Spinal cord (tissue), 10 donors: ENCODE measurements around the gene MIXL1. TPM values are rescaled to one million over a fixed set of nuclear protein-coding genes. Genes with fewer than 3 reads are reported as not detected.
"Not testable (repeated sequence)": the region's sequence is repeated elsewhere in the genome, so short reads cannot be mapped to it uniquely, and the experiment has no call there.

Experiments
- DNase-seq, 6 donors: peaks; one replicate each; pipeline versions ENCODE4 v3.0.0 to v3.0.0-alpha.2; 2013 to 2015; ENCODE audit warnings: low spot score in 6 of 6, low read depth in 4 of 6
- H3K27ac ChIP-seq: one replicate; pipeline ENCODE4 v1.5.1; 2013; ENCODE audit warnings: low read depth, low read length, control low read depth
- H3K27me3 ChIP-seq: one replicate; pipeline ENCODE4 v1.6.1; 2013; ENCODE audit warnings: low read length; ENCODE audit not compliant: control insufficient read depth, insufficient read depth
- H3K36me3 ChIP-seq: one replicate; pipeline ENCODE4 v1.6.1; 2013; ENCODE audit warnings: low read length; ENCODE audit not compliant: control insufficient read depth, insufficient read depth
- H3K4me1 ChIP-seq: one replicate; pipeline ENCODE4 v1.6.1; 2013; ENCODE audit warnings: low read length; ENCODE audit not compliant: control insufficient read depth, insufficient read depth
- H3K4me3 ChIP-seq: one replicate; pipeline ENCODE4 v1.5.1; 2013; ENCODE audit warnings: low read depth, low read length, control low read depth
- H3K9me3 ChIP-seq: one replicate; pipeline ENCODE4 v1.6.1; 2013; ENCODE audit warnings: low read length; ENCODE audit not compliant: control insufficient read depth, insufficient read depth
- WGBS: methylation state at CpG from one replicate; pipeline ENCODE4 v1.1.5; 2013; ENCODE audit warnings: missing lambda C conversion rate; ENCODE audit not compliant: insufficient coverage; 5-methylcytosine and 5-hydroxymethylcytosine counted together
- polyA plus RNA-seq, 2 donors: library from polyadenylated mRNA; unstranded; fragments of 120-200 nt; gene quantifications; one replicate each; pipeline ENCODE4 v1.2.1, GENCODE V29; 2013; ENCODE audit not compliant: insufficient read length in 2 of 2
- total RNA-seq, 2 donors: library from RNA; depleted of rRNA in 1 of 2; stranded (reverse); fragments of 120-200 nt in 1 of 2; fragments of >200 nt in 1 of 2; gene quantifications; one replicate each; pipeline versions ENCODE4 v1.2.3 to v1.2.4, GENCODE V29; 2013 to 2014
- donor health status: healthy.

MIXL1 gene
- total and polyA plus RNA-seq, 4 donors = 0.22 to 1.1 (median 0.71) TPM

DNA sequence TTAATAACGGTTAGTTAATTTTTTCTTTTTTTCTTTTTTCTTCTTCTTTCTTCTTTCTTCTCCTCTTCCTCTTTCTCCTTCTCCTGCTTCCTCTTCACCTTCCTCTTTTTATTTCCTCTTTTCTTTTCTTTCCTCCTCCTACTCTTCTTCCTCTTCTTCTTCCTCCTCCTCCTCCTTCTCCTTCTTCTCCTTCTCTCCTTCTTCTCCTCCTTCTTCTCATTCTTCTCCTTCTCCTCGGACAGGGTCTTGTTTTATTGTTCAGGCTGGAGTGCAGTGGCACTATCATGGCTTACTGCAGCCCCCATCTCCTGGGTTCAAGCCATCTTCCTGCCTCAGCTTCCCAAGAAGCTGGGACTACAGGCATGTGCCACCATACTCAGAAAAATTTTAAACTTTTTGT lies 23.5 kb upstream of the MIXL1 start:
- no peaks in the 10 kb centered on the region for H3K36me3 ChIP-seq
- WGBS = no CpG with 5 or more reads among the region's 2 CpGs
- H3K27ac ChIP-seq = no peak overlapping the region
- no peaks in the 10 kb centered on the region for H3K9me3 ChIP-seq
- H3K27me3 ChIP-seq = no peaks in the 10 kb centered on the region
- no peak for DNase-seq
- no peak overlapping the region for H3K4me3 ChIP-seq
- no peaks in the 10 kb centered on the region for H3K4me1 ChIP-seq

- H3K9me3 ChIP-seq = no peaks in the 10 kb centered on the region
- H3K27ac ChIP-seq = no peak overlapping the region
- no peaks in the 10 kb centered on the region for H3K27me3 ChIP-seq
- no peak overlapping the region for H3K4me3 ChIP-seq
- 100% methylated on average over 1 of the region's 5 CpGs for WGBS
- H3K36me3 ChIP-seq = no peaks in the 10 kb centered on the region
- no peaks in the 10 kb centered on the region for H3K4me1 ChIP-seq
- DNase-seq = no peak
Observed at GRCh38 chr1:226201029-226201593, 22.4 kb upstream of the MIXL1 start.

DNA sequence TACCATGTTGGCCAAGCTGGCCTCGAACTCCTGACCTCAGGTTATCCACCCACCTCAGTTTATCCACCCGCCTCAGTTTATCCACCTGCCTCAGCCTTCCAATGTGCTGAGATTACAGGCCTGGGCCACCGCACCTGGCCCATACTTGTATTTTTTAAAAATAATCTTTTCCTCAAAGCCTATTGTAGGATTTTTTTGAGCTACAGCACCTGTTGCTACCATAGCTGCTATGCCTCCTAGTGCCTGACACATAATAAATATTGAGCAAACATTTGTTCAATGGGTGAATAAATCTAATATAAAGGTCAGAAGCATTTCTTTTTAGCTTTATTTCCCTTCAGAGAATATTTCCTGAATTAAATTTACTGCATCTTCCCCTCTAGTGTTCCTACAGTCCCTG lies 21.2 kb upstream of the MIXL1 start:
- Histone ChIP-seq H3K4me3 (no peak overlapping the region), H3K4me1 (no peaks in the 10 kb centered on the region), H3K36me3 (no peaks in the 10 kb centered on the region), H3K9me3 (no peaks in the 10 kb centered on the region), H3K27ac (no peak overlapping the region), H3K27me3 (no peaks in the 10 kb centered on the region)
- 100% methylated on average over 3 of the region's 3 CpGs for WGBS
- no peak for DNase-seq

GRCh38 chr1:226202666-226203065 lies 20.8 kb upstream of the MIXL1 start:
- H3K27me3 ChIP-seq, H3K9me3 ChIP-seq: not testable (repeated sequence)
- 100% methylated on average over 2 of the region's 6 CpGs for WGBS

GRCh38 chr1:226203240-226203639 lies 20.2 kb upstream of the MIXL1 start:
- no peaks in the 10 kb centered on the region for H3K27me3 ChIP-seq
- no peaks in the 10 kb centered on the region for H3K9me3 ChIP-seq
- H3K4me1 ChIP-seq = no peaks in the 10 kb centered on the region
- no peak overlapping the region for H3K4me3 ChIP-seq
- H3K27ac ChIP-seq = no peak overlapping the region
- no peaks in the 10 kb centered on the region for H3K36me3 ChIP-seq
- DNase-seq = no peak
- no CpG with 5 or more reads among the region's 1 CpG for WGBS

More at GRCh38 chr1:226202666-226203065, 20.8 kb upstream of the MIXL1 start:
- not testable (repeated sequence) for H3K4me3 ChIP-seq, H3K27ac ChIP-seq, H3K4me1 ChIP-seq, DNase-seq, H3K36me3 ChIP-seq

DNA sequence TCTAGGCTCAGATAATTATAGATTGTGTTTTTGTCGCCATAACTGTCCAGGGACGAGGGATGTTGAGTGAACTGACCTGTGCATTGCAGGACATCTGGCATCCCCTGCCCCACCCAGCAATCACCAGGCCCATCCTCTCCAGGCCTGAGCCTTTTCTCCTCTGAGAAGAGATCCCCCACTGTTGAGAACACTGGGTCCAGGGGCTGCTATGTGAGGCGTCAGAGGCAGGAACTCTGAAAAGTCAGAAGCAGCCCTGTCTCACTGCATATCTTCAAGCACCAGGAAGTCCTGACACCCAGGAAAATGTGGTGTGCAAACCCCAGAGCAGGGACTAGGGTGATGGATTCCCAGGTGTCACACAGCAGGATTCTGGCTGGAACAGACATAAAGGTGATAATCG lies 19.8 kb upstream of the MIXL1 start:
- WGBS = 73% methylated on average over 2 of the region's 4 CpGs
- Histone ChIP-seq H3K27me3 (no peaks in the 10 kb centered on the region), H3K36me3 (no peaks in the 10 kb centered on the region)

GRCh38 chr1:226204198-226204597 lies 19.3 kb upstream of the MIXL1 start:
- Histone ChIP-seq H3K27ac (no peak overlapping the region), H3K4me1 (no peaks in the 10 kb centered on the region), H3K9me3 (no peaks in the 10 kb centered on the region), H3K36me3 (no peaks in the 10 kb centered on the region), H3K27me3 (no peaks in the 10 kb centered on the region), H3K4me3 (no peak overlapping the region)
- DNase-seq = no peak

More for the DNA sequence above, 19.8 kb upstream of the MIXL1 start:
- Histone ChIP-seq H3K4me1 (no peaks in the 10 kb centered on the region), H3K9me3 (no peaks in the 10 kb centered on the region), H3K27ac (no peak overlapping the region), H3K4me3 (no peak overlapping the region)
- DNase-seq = no peak

GRCh38 chr1:226207048-226207447 lies 16.4 kb upstream of the MIXL1 start:
- no peak for DNase-seq
- no peak overlapping the region for H3K4me3 ChIP-seq
- H3K9me3 ChIP-seq = no peaks in the 10 kb centered on the region
- H3K27me3 ChIP-seq = no peaks in the 10 kb centered on the region
- no peaks in the 10 kb centered on the region for H3K36me3 ChIP-seq
- WGBS = 94% methylated on average over 5 of the region's 5 CpGs
- no peak overlapping the region for H3K27ac ChIP-seq
- H3K4me1 ChIP-seq = no peaks in the 10 kb centered on the region

DNA sequence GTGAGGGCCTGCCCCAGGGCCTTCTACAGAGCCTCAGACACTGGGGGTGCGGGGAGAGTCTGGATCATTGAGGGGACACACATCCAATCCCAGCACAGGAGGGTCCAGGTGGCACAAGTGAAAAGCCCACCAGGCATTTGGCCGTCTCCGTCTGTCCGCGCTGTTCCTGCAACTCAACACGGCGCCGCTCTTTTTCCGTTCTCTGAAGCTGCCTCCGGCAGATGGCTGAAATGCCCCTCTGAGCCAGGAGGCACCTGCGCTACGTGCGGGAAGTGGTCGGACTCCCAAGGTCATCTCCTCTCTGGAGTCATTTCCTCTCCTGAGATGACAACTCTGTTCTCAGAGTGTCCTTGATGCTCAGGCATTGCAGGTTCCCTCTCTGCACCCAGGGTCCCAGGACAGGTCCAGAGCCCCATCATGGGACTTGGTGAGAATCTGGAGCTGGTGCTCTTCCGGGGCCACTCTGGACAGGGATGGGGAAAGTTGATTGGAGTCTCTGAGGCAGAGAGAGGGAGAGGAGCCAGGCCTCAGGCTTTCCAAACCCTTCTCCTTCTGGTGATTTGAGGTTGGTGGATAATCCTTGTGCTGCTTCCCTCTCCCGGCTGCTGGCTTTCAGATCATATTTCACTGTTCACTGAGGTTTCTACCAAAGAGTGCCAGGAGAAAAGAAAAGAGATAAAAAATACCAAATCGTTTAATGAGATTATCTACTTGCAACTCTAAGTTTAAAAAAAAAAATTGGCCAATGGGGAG lies 14.0 kb upstream of the MIXL1 start:
- H3K9me3 ChIP-seq = no peaks in the 10 kb centered on the region
- no peak for DNase-seq
- H3K27ac ChIP-seq = no peak overlapping the region
- no peaks in the 10 kb centered on the region for H3K36me3 ChIP-seq
- 92% methylated on average over 15 of the region's 17 CpGs for WGBS
- no peaks in the 10 kb centered on the region for H3K4me1 ChIP-seq
- no peak overlapping the region for H3K4me3 ChIP-seq
- no peaks in the 10 kb centered on the region for H3K27me3 ChIP-seq

DNA sequence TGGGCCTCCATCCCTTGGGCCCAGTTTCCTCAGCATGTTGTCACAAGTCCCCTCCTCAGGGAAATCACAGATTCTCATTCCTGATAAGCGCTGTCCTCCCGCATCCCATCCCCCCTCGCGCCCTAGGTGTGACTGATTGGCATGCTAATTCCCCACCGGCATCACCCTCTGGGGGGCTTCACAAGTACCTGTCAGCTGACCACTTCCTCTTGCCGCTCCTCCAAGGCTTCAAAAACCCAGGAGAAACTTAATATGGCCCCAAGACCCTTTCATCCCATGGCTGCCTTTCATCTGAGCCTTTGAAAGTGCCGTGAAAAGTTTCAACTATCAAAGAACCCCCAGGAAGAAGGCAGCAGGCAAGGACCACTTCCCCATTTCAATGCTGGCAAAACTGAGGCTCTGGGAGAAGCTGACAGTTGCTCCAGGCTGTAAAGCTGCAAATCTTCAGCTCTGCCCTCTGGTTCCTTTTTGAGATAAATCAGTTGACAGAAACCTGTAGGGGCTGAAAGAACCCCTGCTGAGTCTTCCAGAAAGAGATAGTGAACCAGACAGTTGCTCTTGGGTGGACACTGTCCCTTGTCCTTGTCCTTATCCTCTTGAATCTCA lies 12.8 kb upstream of the MIXL1 start:
- Histone ChIP-seq H3K27me3 (no peaks in the 10 kb centered on the region), H3K36me3 (no peaks in the 10 kb centered on the region), H3K4me3 (no peak overlapping the region), H3K27ac (no peak overlapping the region), H3K9me3 (no peaks in the 10 kb centered on the region), H3K4me1 (no peaks in the 10 kb centered on the region)
- 40% methylated on average over 6 of the region's 7 CpGs for WGBS
- no peak for DNase-seq
